Measurements from ENCODE around the gene SDS.

GRCh38 chr12:113364698-113365097 is 39.0 kb downstream of the SDS start:
- TF ChIP-seq EZH2 (IDR thresholded peaks at IDR 0.05; ENCODE audit: insufficient read depth, poor library complexity, severe bottlenecking) (no peak), EZH2phosphoT487 (IDR thresholded peaks at IDR 0.05; ENCODE audit: insufficient read depth, low read depth) (no peak)
